Neural cell (in vitro differentiated cells): Measurements from ENCODE around the gene HSPA12A. TPM values are rescaled to one million over a fixed set of nuclear protein-coding genes. Genes with fewer than 3 reads are reported as not detected.

Source experiments
- H2AFZ ChIP-seq: fragments of 200-600, 300-800 bp; sonication (generic), shearing (Covaris generic); 2 replicates; pipeline ENCODE4 v1.6.0; 2014; ENCODE audit warnings: low read depth, mild to moderate bottlenecking, antibody characterized with exemption, low read length, moderate library complexity
- H3F3A ChIP-seq: fragments of 200-600 bp; shearing (Covaris generic); 2 replicates; pipeline ENCODE4 v1.6.1; 2016; ENCODE audit warnings: mild to moderate bottlenecking, moderate library complexity, mixed read lengths, antibody characterized with exemption, low read length; ENCODE audit not compliant: insufficient read depth, poor library complexity, severe bottlenecking
- H3K27ac ChIP-seq: fragments of 200-600, 300-800 bp; sonication (generic), shearing (Covaris generic); 2 replicates; pipeline ENCODE4 v1.5.1; 2014; ENCODE audit warnings: mild to moderate bottlenecking, low read length, moderate library complexity
- H3K27me3 ChIP-seq: fragments of 300-800, 200-600 bp; sonication (generic), shearing (Covaris generic); 2 replicates; pipeline ENCODE4 v1.6.0; 2014; ENCODE audit warnings: mild to moderate bottlenecking, low read depth, low read length, moderate library complexity; ENCODE audit not compliant: insufficient read depth
- H3K36me3 ChIP-seq: fragments of 300-800, 200-600 bp; sonication (generic), shearing (Covaris generic); 2 replicates; pipeline ENCODE4 v1.5.1; 2014; ENCODE audit warnings: mild to moderate bottlenecking, antibody characterized with exemption, low read length, moderate library complexity; ENCODE audit not compliant: insufficient read depth
- H3K4me2 ChIP-seq: fragments of 300-800, 200-600 bp; sonication (generic), shearing (Covaris generic); 2 replicates; pipeline ENCODE4 v1.6.0; 2014; ENCODE audit warnings: mild to moderate bottlenecking, low read length
- H3K4me3 ChIP-seq: fragments of 300-800, 200-600 bp; sonication (generic), shearing (Covaris generic); 2 replicates; pipeline ENCODE4 v1.5.1; 2014; ENCODE audit warnings: mild to moderate bottlenecking, low read length, moderate library complexity
- H3K79me2 ChIP-seq: fragments of 200-600 bp; shearing (Covaris generic); replicated peaks from 2 replicates; pipeline ENCODE4 v1.6.0; 2014; ENCODE audit warnings: mild to moderate bottlenecking, low read length, moderate library complexity; ENCODE audit not compliant: insufficient read depth
- H3K9ac ChIP-seq: fragments of 300-800, 200-600 bp; sonication (generic), shearing (Covaris generic); 2 replicates; pipeline ENCODE4 v1.6.1; 2016; ENCODE audit warnings: mild to moderate bottlenecking, low read length, mixed read lengths
- H3K9me2 ChIP-seq: fragments of 200-600 bp; shearing (Covaris generic); 2 replicates; pipeline ENCODE4 v1.6.1; 2016; ENCODE audit warnings: mild to moderate bottlenecking, low read length, mixed read lengths; ENCODE audit not compliant: insufficient read depth
- H3K9me3 ChIP-seq: fragments of 200-600, 300-800 bp; sonication (generic), shearing (Covaris generic); 2 replicates; pipeline ENCODE4 v1.6.1; 2016; ENCODE audit warnings: mild to moderate bottlenecking, mixed run types, low read length, moderate library complexity, mixed read lengths
- H4K20me1 ChIP-seq: fragments of 200-600 bp; shearing (Covaris generic); 2 replicates; pipeline ENCODE4 v1.6.1; 2016; ENCODE audit warnings: mild to moderate bottlenecking, mixed run types; ENCODE audit not compliant: insufficient read depth
- CTCF ChIP-seq: fragments of 450-650 bp; IDR thresholded peaks from 2 replicates; pipeline ENCODE4 v1.5.1; 2014; ENCODE audit warnings: antibody characterized with exemption, mild to moderate bottlenecking, moderate library complexity; ENCODE audit not compliant: poor library complexity, severe bottlenecking
- EP300 ChIP-seq: fragments of 450-650 bp; conservative IDR thresholded peaks from 2 replicates; pipeline ENCODE4 v1.6.1; 2014; ENCODE audit warnings: antibody characterized with exemption, mild to moderate bottlenecking, moderate library complexity; ENCODE audit not compliant: poor library complexity, severe bottlenecking
- EZH2 ChIP-seq: fragments of 200-600, 300-800 bp; shearing (Covaris generic), sonication (generic); IDR thresholded peaks from 2 replicates; pipeline ENCODE4 v1.6.1; 2014; ENCODE audit warnings: antibody characterized with exemption, low read length, borderline replicate concordance, mild to moderate bottlenecking; ENCODE audit not compliant: insufficient read depth, poor library complexity, severe bottlenecking
- MXI1 ChIP-seq: fragments of 450-650 bp; conservative IDR thresholded peaks from 2 replicates; pipeline ENCODE4 v1.6.1; 2014; ENCODE audit warnings: antibody characterized with exemption, mild to moderate bottlenecking; ENCODE audit not compliant: poor library complexity, severe bottlenecking
- POLR2AphosphoS5 ChIP-seq: IDR thresholded peaks from 2 replicates; pipeline ENCODE4 v1.6.1; 2012
- RAD21 ChIP-seq: fragments of 450-650 bp; conservative IDR thresholded peaks from 2 replicates; pipeline ENCODE4 v1.6.1; 2014; ENCODE audit warnings: antibody characterized with exemption, mild to moderate bottlenecking, moderate library complexity
- REST ChIP-seq: IDR thresholded peaks from 2 replicates; pipeline ENCODE4 v1.6.1; 2012; ENCODE audit warnings: borderline replicate concordance
- SMC3 ChIP-seq: fragments of 450-650 bp; conservative IDR thresholded peaks from 2 replicates; pipeline ENCODE4 v1.6.1; 2014; ENCODE audit warnings: antibody characterized with exemption, mild to moderate bottlenecking, moderate library complexity; ENCODE audit not compliant: poor library complexity
- TAF1 ChIP-seq: IDR thresholded peaks from 2 replicates; pipeline ENCODE4 v1.6.1; 2012; ENCODE audit warnings: low read depth
- polyA plus RNA-seq: library from polyadenylated mRNA; depleted of rRNA; stranded (reverse); fragments of >200 nt; gene quantifications from 2 replicates; pipeline ENCODE4 v1.2.3, GENCODE V29; 2014

The HSPA12A gene
- polyA plus RNA-seq, 1 donor from 2014 or later = 5.9 TPM

GRCh38 chr10:116694243-116694926 lies 48.0 kb downstream of the HSPA12A start:
- Histone ChIP-seq H3K4me3 (no peak overlapping the region), H3K9me3 (no peaks in the 10 kb centered on the region)
- no peak for TF ChIP-seq POLR2AphosphoS5
- TF ChIP-seq REST = no peak
- TF ChIP-seq RAD21 = no peak
- TF ChIP-seq MXI1 = no peak
- no peak for TF ChIP-seq EP300
- TF ChIP-seq EZH2 = no peak
- no peak for TF ChIP-seq TAF1
- TF ChIP-seq CTCF = no peak
- TF ChIP-seq SMC3 = no peak

DNA sequence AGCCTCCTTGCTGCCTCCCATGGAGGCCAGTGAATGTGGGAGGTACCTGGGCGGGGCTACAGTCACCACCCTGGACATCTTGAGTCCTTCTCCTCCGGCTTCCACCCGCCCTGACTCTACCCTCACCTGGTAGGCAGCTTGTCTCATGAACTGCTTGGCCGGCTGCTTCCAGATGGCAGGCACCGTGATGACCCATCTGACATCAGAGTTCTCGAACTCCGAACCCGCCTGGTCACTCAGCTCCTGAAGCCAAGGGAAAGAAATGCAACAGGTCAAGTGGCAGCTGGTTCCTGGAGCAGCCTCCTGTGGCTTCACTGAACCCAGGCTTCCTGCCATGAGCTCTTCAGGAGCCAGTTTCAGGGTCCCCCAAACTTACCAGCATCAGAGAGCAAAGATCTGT lies 50.1 kb downstream of the HSPA12A start:
- H3K79me2 ChIP-seq = no peaks in the 10 kb centered on the region
- no peaks in the 10 kb centered on the region for H3K27me3 ChIP-seq
- H3F3A ChIP-seq = no peaks in the 10 kb centered on the region
- no peak overlapping the region for H3K27ac ChIP-seq
- no peaks in the 10 kb centered on the region for H3K36me3 ChIP-seq
- TF ChIP-seq REST (no peak), POLR2AphosphoS5 (no peak), EP300 (no peak), TAF1 (no peak), CTCF (no peak), RAD21 (no peak), EZH2 (no peak), MXI1 (no peak), SMC3 (no peak)
- H3K9ac ChIP-seq = no peak overlapping the region
- H3K9me2 ChIP-seq = no peaks in the 10 kb centered on the region
- H4K20me1 ChIP-seq = no peaks in the 10 kb centered on the region
- H3K4me2 ChIP-seq = no peak overlapping the region
- H3K9me3 ChIP-seq = no peaks in the 10 kb centered on the region
- no peak overlapping the region for H3K4me3 ChIP-seq
- H2AFZ ChIP-seq = no peak overlapping the region

More at GRCh38 chr10:116694243-116694926, 48.0 kb downstream of the HSPA12A start:
- H3F3A ChIP-seq = no peaks in the 10 kb centered on the region
- no peaks in the 10 kb centered on the region for H3K36me3 ChIP-seq
- H3K27ac ChIP-seq = no peak overlapping the region
- no peaks in the 10 kb centered on the region for H3K27me3 ChIP-seq
- no peaks in the 10 kb centered on the region for H3K79me2 ChIP-seq
- H4K20me1 ChIP-seq = no peaks in the 10 kb centered on the region
- H2AFZ ChIP-seq = no peak overlapping the region
- no peak overlapping the region for H3K9ac ChIP-seq
- H3K4me2 ChIP-seq = no peak overlapping the region
- no peaks in the 10 kb centered on the region for H3K9me2 ChIP-seq
